ENCODE data around the gene GLB1L3. TPM values are rescaled to one million over a fixed set of nuclear protein-coding genes. Genes with fewer than 3 reads are reported as not detected.

The GLB1L3 gene
- total RNA-seq, 1 experiment from 2014 or later, result 0.17 TPM

GRCh38 chr11:134245434-134245833 lies 30.7 kb upstream of the GLB1L3 start:
- no TSS peak for BruUV-seq (replicated peaks)
- intact Hi-C loops (cut with micrococcal nuclease; ENCODE audit: unreplicated experiment), result no loop called here

GRCh38 chr11:134246100-134246499 lies 30.1 kb upstream of the GLB1L3 start:
- no peak for TF ChIP-seq EZH2 (IDR thresholded peaks at IDR 0.05; ENCODE audit: borderline replicate concordance, low read depth, low read length, poor library complexity, severe bottlenecking)
- TF ChIP-seq CTCF (conservative IDR thresholded peaks at IDR 0.05; ENCODE audit: low read depth, low read length), result no peak
- intact Hi-C loops (cut with micrococcal nuclease; ENCODE audit: unreplicated experiment), result no loop called here
- BruUV-seq (replicated peaks), result no TSS peak
- POLR2A ChIA-PET (ENCODE audit: low non-redundant PET), result no interaction called here
- Histone ChIP-seq H3K27me3 (replicated peaks; ENCODE audit: insufficient read depth, low read depth, low read length, poor library complexity) (no peaks in the 10 kb centered on the region), H3K27ac (ENCODE audit: low read depth, low read length, poor library complexity, severe bottlenecking) (no peak overlapping the region), H3K9me3 (ENCODE audit: low read depth, low read length, poor library complexity, severe bottlenecking) (no peaks in the 10 kb centered on the region), H3K36me3 (ENCODE audit: insufficient read depth, low read length, poor library complexity, severe bottlenecking) (peaks cover 60% of the 10 kb centered on the region), H3K4me3 (ENCODE audit: low read depth, low read length, poor library complexity, severe bottlenecking) (no peak overlapping the region), H3K4me1 (ENCODE audit: insufficient read depth, low read length, poor library complexity, severe bottlenecking) (no peaks in the 10 kb centered on the region)
- no peak for DNase-seq (ENCODE audit: low spot score)
- CTCF ChIA-PET, result no interaction called here

More at GRCh38 chr11:134245434-134245833, 30.7 kb upstream of the GLB1L3 start:
- Histone ChIP-seq H3K27me3 (replicated peaks; ENCODE audit: insufficient read depth, low read depth, low read length, poor library complexity) (no peaks in the 10 kb centered on the region), H3K9me3 (ENCODE audit: low read depth, low read length, poor library complexity, severe bottlenecking) (no peaks in the 10 kb centered on the region), H3K36me3 (ENCODE audit: insufficient read depth, low read length, poor library complexity, severe bottlenecking) (peaks cover 59% of the 10 kb centered on the region), H3K4me1 (ENCODE audit: insufficient read depth, low read length, poor library complexity, severe bottlenecking) (no peaks in the 10 kb centered on the region), H3K4me3 (ENCODE audit: low read depth, low read length, poor library complexity, severe bottlenecking) (no peak overlapping the region), H3K27ac (ENCODE audit: low read depth, low read length, poor library complexity, severe bottlenecking) (no peak overlapping the region)
- CTCF ChIA-PET, result no interaction called here
- POLR2A ChIA-PET (ENCODE audit: low non-redundant PET), result no interaction called here
- DNase-seq (ENCODE audit: low spot score), result no peak
- TF ChIP-seq CTCF (conservative IDR thresholded peaks at IDR 0.05; ENCODE audit: low read depth, low read length), result no peak
- TF ChIP-seq EZH2 (IDR thresholded peaks at IDR 0.05; ENCODE audit: borderline replicate concordance, low read depth, low read length, poor library complexity, severe bottlenecking), result no peak

- intact Hi-C loops (cut with micrococcal nuclease; ENCODE audit: unreplicated experiment), result no loop called here
- ChIA-PET CTCF (no interaction called here), POLR2A (ENCODE audit: low non-redundant PET) (no interaction called here)
- no TSS peak for BruUV-seq (replicated peaks)
- no peak for DNase-seq (ENCODE audit: low spot score)
- no peaks in the 10 kb centered on the region for H3K9me3 ChIP-seq (ENCODE audit: low read depth, low read length, poor library complexity, severe bottlenecking)
- TF ChIP-seq CTCF (conservative IDR thresholded peaks at IDR 0.05; ENCODE audit: low read depth, low read length) (no peak), EZH2 (IDR thresholded peaks at IDR 0.05; ENCODE audit: borderline replicate concordance, low read depth, low read length, poor library complexity, severe bottlenecking) (no peak)
- H3K4me1 ChIP-seq (ENCODE audit: insufficient read depth, low read length, poor library complexity, severe bottlenecking), result no peaks in the 10 kb centered on the region
- no peaks in the 10 kb centered on the region for H3K27me3 ChIP-seq (replicated peaks; ENCODE audit: insufficient read depth, low read depth, low read length, poor library complexity)
- H3K27ac ChIP-seq (ENCODE audit: low read depth, low read length, poor library complexity, severe bottlenecking), result no peak overlapping the region
- H3K36me3 ChIP-seq (ENCODE audit: insufficient read depth, low read length, poor library complexity, severe bottlenecking), result peaks cover 57% of the 10 kb centered on the region
- no peak overlapping the region for H3K4me3 ChIP-seq (ENCODE audit: low read depth, low read length, poor library complexity, severe bottlenecking)
Measured at GRCh38 chr11:134246678-134247077, 29.5 kb upstream of the GLB1L3 start.
